H4 (cell line): ENCODE data around the gene IPMK. TPM values are rescaled to one million over a fixed set of nuclear protein-coding genes. Genes with fewer than 3 reads are reported as not detected.
"Not testable (repeated sequence)": the region's sequence is repeated elsewhere in the genome, so short reads cannot be mapped to it uniquely, and the experiment has no call there.

Experiments
- DNase-seq: peaks from one replicate; pipeline ENCODE4 v3.0.0-alpha.2; 2015; ENCODE audit warnings: low spot score
- total RNA-seq: library from RNA; depleted of rRNA; stranded (reverse); fragments of >200 nt; shearing (Covaris generic); gene quantifications from 2 replicates; pipeline ENCODE4 v1.2.3, GENCODE V29; 2014

Gene IPMK
- total RNA-seq, 1 experiment from 2014 or later: 7.8 TPM

DNA sequence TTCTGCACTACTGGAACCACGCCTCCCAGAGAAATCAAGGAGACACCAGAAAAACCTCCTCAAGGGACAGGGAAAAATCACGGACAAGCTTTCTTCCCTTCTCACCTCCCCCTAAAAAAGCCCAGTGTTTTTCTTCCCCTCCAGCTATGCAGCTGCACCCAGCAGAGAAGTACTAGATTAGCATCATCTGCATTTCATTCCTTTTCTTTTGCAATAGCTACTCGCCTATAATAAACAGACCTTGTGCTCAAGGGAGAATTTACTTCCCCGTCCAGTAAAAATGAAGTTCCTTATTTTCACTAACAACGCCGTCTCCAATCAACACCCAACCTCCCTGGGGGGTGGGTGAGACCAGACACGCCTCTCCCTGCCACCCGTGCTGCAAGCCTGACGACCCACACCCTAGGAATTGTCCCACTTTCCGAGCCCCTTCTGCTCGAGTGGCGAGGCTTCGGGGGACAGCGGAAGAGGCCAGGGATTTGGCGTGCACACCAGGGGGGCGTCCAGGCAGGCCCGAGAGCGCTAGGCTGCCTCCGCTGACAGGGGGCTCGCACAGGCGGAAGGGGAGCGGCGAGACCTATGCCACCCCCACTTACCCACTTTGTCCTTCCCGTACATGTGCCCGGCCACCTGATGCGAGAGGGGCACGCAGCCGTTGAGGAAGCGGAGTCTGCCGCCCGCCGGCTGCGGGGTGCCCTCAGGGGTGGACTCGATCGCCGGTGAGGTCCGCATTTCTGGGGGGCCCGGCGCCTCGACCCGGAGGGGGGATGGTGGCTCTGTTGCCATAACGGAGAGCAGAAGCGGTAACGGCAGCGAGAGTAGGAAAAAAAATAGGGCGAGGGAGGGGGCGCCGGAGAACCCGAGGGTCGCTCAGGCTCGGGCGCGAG, 625 bp downstream of the IPMK start:
- DNase-seq: peak; percentile 64

DNA sequence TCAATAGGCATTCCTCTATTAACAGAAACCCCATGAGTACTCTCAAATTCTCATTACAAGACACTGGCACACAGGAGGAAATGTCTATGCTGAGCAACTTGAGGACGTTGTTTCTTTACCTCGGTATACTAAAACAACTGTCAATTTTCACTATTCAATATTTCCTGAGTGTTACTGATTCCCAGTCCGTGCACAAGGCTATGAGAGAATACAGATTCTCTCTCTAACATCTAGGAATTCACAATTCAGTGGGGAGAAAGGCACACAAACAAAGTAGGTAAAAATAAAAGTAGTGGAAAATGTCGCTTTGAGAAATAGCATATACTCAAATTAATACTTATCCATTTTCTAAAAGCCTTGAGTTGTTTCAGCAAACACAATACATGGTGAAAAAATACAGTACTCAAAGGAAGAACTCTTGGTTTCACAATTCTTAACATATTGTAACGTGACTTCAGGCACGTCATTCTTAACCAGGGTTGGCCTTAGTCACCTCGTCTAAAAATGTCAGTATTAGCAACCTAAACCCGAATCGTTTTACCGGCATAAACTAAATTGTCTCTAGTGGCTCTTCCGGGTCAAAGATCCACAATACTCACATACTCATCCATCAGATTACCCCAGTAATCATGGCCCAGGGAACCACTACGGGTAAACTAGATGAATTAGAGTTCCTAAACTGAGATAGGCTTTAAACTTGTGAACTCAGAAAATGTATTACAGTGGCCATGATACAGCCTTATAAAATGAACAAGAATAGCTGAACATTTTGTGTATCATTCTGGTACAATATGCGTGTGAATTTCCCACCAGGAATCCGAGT, 1.5 kb downstream of the IPMK start:
- DNase-seq: peak; percentile 49

GRCh38 chr10:58265249-58265648, 2.4 kb downstream of the IPMK start:
- DNase-seq: no peak

DNA sequence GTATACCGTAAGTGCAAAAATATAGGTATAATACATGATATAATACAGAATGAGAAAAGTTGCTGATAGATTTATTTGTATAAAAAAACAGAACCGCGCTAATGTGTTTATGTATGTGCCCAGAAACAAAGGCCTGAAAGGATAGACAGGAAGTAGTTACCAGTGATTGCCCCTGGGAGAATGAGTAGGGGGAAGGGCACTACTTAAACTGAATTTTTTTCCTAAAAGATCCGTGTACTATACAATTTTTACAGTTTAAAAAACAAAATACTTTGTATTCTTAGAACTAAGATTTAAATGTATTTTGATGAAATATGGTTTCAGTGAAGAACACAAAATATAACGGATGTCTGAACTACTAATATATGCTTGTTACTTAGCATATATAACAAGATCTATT, 2.9 kb downstream of the IPMK start:
- peak; percentile 55 for DNase-seq

- no peak for DNase-seq
Observed at GRCh38 chr10:58262766-58263165, 4.9 kb downstream of the IPMK start.

DNA sequence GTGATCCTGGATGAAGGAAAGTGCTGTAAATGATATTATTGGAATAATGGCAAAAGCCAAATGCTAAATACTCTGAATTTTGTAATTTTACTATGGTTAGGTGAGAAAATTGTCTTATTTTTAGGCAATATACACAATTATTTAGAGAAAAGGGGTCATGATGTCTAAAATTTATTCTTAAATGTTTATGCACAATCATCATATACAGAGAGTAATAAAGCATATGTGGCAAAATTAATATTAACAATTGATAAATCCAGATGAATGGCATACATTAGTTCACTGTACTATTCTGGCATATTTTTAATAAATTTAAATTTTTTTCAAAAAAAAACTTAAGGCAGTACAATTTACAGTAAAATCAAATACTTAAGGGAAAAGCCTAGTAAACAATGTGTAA, 7.4 kb downstream of the IPMK start:
- DNase-seq: no peak

GRCh38 chr10:58258977-58259692, 8.6 kb downstream of the IPMK start:
- DNase-seq: no peak

- not testable (repeated sequence) for DNase-seq
Observed at GRCh38 chr10:58256013-58256780, 11.5 kb downstream of the IPMK start.

GRCh38 chr10:58254644-58255043, 13.1 kb downstream of the IPMK start:
- DNase-seq: no peak

GRCh38 chr10:58253184-58253583, 14.5 kb downstream of the IPMK start:
- no peak for DNase-seq

GRCh38 chr10:58244666-58245065, 23.0 kb downstream of the IPMK start:
- not testable (repeated sequence) for DNase-seq

DNA sequence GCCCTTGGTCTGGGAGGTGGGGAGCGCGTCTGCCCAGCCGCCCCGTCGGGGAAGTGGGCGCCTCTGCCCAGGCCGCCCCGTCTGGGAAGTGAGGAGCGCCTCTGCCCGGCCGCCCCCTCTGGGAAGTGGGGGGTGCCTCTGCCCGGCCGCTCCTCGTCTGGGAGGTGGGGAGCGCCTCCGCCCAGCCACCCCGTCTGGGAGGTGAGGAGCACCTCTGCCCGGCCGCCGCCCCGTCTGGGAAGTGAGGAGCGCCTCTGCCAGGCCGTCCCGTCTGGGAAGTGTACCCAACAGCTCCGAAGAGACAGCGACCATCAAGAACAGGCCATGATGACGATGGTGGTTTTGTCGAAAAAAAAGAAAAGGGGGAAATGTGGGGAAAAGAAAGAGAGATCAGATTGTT, 23.5 kb downstream of the IPMK start:
- DNase-seq: not testable (repeated sequence)

DNA sequence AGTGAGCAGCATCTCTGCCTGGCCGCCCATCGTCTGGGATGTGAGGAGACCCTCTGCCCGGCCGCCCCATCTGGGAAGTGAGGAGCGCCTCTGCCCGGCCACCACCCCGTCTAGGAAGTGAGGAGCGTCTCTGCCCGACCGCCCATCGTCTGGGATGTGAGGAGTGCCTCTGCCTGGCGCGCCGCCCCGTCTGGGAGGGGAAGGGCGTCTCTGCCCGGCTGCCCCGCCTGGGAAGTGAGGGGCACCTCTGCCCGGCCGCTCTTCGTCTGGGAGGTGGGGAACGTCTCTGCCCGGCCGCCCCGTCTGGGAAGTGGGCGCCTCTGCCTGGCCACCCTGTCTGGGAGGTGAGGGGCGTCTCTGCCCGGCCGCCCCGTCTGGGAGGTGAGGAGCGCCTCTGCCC, 23.9 kb downstream of the IPMK start:
- not testable (repeated sequence) for DNase-seq

GRCh38 chr10:58243269-58243668, 24.4 kb downstream of the IPMK start:
- no peak for DNase-seq

DNA sequence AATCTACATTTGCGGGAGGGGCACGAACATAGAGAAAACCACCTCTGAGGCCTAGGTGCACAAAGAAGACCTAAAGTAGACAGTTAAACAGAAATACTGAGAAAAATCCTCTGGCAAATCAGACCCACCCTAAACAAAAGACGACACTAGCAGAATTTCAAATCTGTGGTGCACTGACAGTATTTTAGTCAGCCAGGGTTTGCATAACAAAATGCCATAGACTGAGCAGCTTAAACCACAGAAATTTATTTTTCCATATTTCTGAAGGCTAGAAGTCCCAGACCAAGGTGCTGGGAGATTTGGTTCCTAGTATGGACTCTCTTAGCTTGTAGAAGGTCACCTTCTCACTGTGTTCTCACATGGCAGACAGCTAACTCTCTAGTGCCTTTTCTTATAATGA, 26.3 kb downstream of the IPMK start:
- DNase-seq: no peak

DNA sequence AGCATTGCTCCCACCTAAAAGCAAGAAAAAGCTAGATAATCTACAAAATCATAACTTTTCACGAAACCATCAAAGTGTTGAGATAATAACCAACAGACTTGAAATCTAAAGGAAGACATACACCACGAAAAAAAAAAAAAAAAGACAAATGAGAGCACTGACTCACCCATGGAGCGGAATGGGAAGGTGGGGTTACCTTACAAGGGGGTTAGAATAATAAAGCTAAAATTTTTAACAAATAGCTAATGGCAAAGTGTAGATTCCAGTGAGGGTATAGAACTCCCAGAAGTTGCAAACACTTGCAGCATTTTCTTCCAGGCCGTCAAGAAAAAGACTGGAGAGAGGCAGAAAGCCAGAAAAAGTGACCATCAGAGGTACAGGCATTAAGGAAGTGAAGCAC, 27.2 kb downstream of the IPMK start:
- no peak for DNase-seq

DNA sequence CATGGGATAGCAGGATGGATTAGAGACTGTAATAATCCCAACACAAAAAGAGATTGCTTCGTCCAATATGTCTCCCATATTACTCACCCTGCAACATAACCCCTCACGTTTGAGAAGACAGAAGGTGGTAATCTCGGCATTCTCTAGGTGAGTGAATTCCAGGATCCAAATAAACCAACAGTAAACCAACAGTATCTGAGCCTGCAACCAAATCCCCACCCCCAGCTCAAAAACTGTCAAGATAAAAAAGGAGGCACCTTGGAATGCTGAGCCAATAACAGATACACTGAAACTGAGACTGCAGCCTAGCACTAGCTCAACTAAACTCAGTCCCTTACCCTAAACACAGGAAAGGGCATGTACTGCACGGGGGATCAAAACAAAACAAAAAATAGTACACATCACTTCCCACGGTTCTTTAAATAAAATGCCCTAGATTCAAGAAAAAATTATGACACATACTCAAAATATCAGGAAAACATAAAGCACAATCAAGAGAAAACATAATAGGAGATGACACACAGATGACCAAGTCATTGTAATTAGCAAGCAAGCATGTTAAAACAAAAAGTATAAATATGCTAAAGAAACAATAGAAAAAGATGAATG, 28.0 kb downstream of the IPMK start:
- no peak for DNase-seq

GRCh38 chr10:58237014-58237834, 30.5 kb downstream of the IPMK start:
- DNase-seq: peak; percentile 86

GRCh38 chr10:58229856-58230255, 37.8 kb downstream of the IPMK start:
- DNase-seq: not testable (repeated sequence)

DNA sequence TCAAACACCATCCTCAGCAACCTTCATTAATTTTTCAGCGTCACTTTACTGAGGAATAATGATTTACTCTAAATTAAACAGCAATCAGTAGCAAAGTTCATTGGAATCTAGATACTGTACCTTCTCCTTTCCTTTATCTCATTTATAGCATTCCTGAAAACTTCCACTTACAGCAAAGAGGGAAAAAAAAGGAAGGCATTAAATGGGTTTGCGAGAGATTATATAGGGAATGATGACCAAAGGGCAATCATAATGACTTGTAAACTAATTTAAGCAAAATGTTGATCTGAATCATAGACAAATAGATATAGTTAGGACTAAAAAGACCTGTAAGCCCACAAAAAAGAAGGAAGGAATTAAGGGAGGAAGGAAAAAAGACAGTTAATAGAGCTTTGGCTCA, 42.0 kb downstream of the IPMK start:
- DNase-seq: no peak
